ENCODE results near the gene CRKL.
"Not testable (repeated sequence)": the region's sequence is repeated elsewhere in the genome, so short reads cannot be mapped to it uniquely, and the experiment has no call there.

The CRKL gene

GRCh38 chr22:20928573-20928967, 11.4 kb downstream of the CRKL start:
- H3K4me3 ChIP-seq (ENCODE audit: low read depth, low read length) = no peak overlapping the region
- TF ChIP-seq CTCF (IDR thresholded peaks at IDR 0.05; ENCODE audit: low read depth, low read length) = no peak

- no peak for TF ChIP-seq CTCF (IDR thresholded peaks at IDR 0.05; ENCODE audit: low read depth, low read length)
Observed at GRCh38 chr22:20930004-20930403, 12.8 kb downstream of the CRKL start.

GRCh38 chr22:20930435-20930834, 13.2 kb downstream of the CRKL start:
- H3K4me3 ChIP-seq (ENCODE audit: low read depth, low read length) = not testable (repeated sequence)

More at GRCh38 chr22:20930004-20930403, 12.8 kb downstream of the CRKL start:
- no peak overlapping the region for H3K4me3 ChIP-seq (ENCODE audit: low read depth, low read length)

GRCh38 chr22:20931126-20931654, 14.0 kb downstream of the CRKL start:
- H3K4me3 ChIP-seq (ENCODE audit: low read depth, low read length) = no peak overlapping the region
- TF ChIP-seq CTCF (IDR thresholded peaks at IDR 0.05; ENCODE audit: low read depth, low read length) = no peak

- TF ChIP-seq CTCF (IDR thresholded peaks at IDR 0.05; ENCODE audit: low read depth, low read length) = no peak
- no peak overlapping the region for H3K4me3 ChIP-seq (ENCODE audit: low read depth, low read length)
Observed at GRCh38 chr22:20933910-20934309, 16.7 kb downstream of the CRKL start.

GRCh38 chr22:20935049-20935448, 17.8 kb downstream of the CRKL start:
- not testable (repeated sequence) for H3K4me3 ChIP-seq (ENCODE audit: low read depth, low read length)

- not testable (repeated sequence) for H3K4me3 ChIP-seq (ENCODE audit: low read depth, low read length)
Observed at GRCh38 chr22:20935780-20936539, 18.8 kb downstream of the CRKL start.

- no peak for TF ChIP-seq CTCF (IDR thresholded peaks at IDR 0.05; ENCODE audit: low read depth, low read length)
- no peak overlapping the region for H3K4me3 ChIP-seq (ENCODE audit: low read depth, low read length)
Observed at GRCh38 chr22:20937031-20937793, 20.0 kb downstream of the CRKL start.
